HEK293T (cell line): Measurements from ENCODE around the gene NOL7.
A peak's percentile ranks its signal among the peaks of the same experiment; 100 is the strongest.

ENCODE experiments used
- CTCF ChIA-PET: fragments of 350-600 bp; formaldehyde crosslinking; extraction: SDS; loops from one replicate; lab custom pipeline; 2021; ENCODE audit warnings: antibody characterized with exemption, inconsistent platforms; lab: Yijun Ruan, JAX
- POLR2A ChIA-PET: fragments of 350-600 bp; formaldehyde crosslinking; extraction: SDS; loops from one replicate; lab custom pipeline; 2020; ENCODE audit warnings: antibody characterized with exemption, inconsistent platforms; lab: Yijun Ruan, JAX
- DNase-seq: peaks from one replicate; pipeline ENCODE4 v3.0.0; 2012; ENCODE audit warnings: mixed read lengths; ENCODE audit errors: extremely low spot score
- ARNT ChIP-seq: fragments of 450-650 bp; IDR thresholded peaks from 2 replicates; pipeline ENCODE4 v1.6.1; 2017; ENCODE audit warnings: mild to moderate bottlenecking
- BHLHE40 ChIP-seq: fragments of 450-650 bp; IDR thresholded peaks from 2 replicates; pipeline ENCODE4 v1.6.1; 2016; ENCODE audit warnings: mild to moderate bottlenecking, moderate library complexity, borderline replicate concordance
- CTBP1 ChIP-seq: fragments of 450-650 bp; IDR thresholded peaks from 2 replicates; pipeline ENCODE4 v1.6.1; 2016; ENCODE audit warnings: borderline replicate concordance
- ELF4 ChIP-seq: fragments of 450-650 bp; IDR thresholded peaks from 2 replicates; pipeline ENCODE4 v1.6.1; 2017; ENCODE audit warnings: antibody characterized with exemption
- FOXA1 ChIP-seq: fragments of 450-650 bp; IDR thresholded peaks from 2 replicates; pipeline ENCODE4 v1.6.1; 2016; ENCODE audit warnings: mild to moderate bottlenecking
- FOXK2 ChIP-seq: fragments of 450-650 bp; IDR thresholded peaks from 2 replicates; pipeline ENCODE4 v1.6.1; 2016; ENCODE audit warnings: mild to moderate bottlenecking
- FOXM1 ChIP-seq: fragments of 450-650 bp; IDR thresholded peaks from 2 replicates; pipeline ENCODE4 v1.6.1; 2017; ENCODE audit warnings: mild to moderate bottlenecking, borderline replicate concordance
- HDGF ChIP-seq: fragments of 450-650 bp; IDR thresholded peaks from 2 replicates; pipeline ENCODE4 v1.6.1; 2017; ENCODE audit warnings: antibody characterized with exemption, borderline replicate concordance
- L3MBTL2 ChIP-seq: fragments of 450-650 bp; conservative IDR thresholded peaks from 2 replicates; pipeline ENCODE4 v1.6.1; 2016; ENCODE audit warnings: mild to moderate bottlenecking
- LEF1 ChIP-seq: fragments of 450-650 bp; IDR thresholded peaks from 2 replicates; pipeline ENCODE4 v1.6.1; 2017; ENCODE audit warnings: mild to moderate bottlenecking, borderline replicate concordance
- NFRKB ChIP-seq: fragments of 450-650 bp; IDR thresholded peaks from 2 replicates; pipeline ENCODE4 v1.6.1; 2016; ENCODE audit warnings: mild to moderate bottlenecking, moderate library complexity
- SP1 ChIP-seq: fragments of 450-650 bp; IDR thresholded peaks from 2 replicates; pipeline ENCODE4 v1.6.1; 2017
- SUZ12 ChIP-seq: fragments of 450-650 bp; IDR thresholded peaks from 2 replicates; pipeline ENCODE4 v1.6.1; 2016; ENCODE audit warnings: mild to moderate bottlenecking
- TARDBP ChIP-seq: fragments of 450-650 bp; IDR thresholded peaks from 2 replicates; pipeline ENCODE4 v1.6.1; 2016
- ZNF384 ChIP-seq: fragments of 450-650 bp; IDR thresholded peaks from 2 replicates; pipeline ENCODE4 v1.6.1; 2016
- TF ChIP-seq, protein P1 (sequence below): fragments of 450-650 bp; IDR thresholded peaks from 2 replicates; pipeline ENCODE4 v1.6.1; 2016

Gene NOL7

DNA sequence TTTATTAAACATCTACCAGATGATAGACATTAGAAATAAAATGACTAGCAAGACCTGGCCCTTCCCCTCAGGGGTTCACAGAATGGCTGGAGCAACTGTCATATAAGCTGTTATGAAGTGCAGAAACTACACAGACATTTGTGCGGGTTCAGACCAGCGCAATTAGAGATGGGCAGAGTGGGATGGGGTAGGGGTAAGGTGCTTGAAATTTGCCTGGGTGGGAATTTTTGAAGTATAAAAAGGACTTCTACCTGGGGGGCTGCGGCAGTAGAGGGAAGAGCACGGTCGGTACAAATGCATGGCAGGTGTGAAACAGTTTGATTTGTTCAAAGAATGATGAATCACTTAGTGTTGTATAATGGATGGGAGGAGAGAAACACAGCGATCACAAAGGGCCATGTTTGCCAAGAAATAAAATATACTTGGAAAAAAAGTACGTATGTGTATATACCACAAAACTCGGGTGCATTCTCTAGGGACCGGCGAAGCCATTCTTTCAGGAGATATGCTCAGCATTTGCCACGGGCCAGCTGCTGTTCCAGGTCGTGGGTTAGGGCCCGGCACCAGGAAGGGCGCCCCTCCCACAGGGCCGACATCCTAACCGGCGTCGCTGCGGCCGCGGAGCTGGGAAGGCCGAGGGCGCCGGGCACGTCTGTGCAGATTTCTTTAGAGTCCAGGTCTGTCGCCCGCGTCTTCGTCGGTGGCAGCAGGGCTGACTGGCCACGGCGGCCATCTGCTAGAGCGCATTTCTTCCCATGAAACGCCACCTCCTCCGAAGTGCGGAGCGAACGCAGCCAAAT lies 809 bp upstream of the NOL7 start:
- TF ChIP-seq ELF4 (no peak), FOXM1 (no peak), ARNT (no peak), BHLHE40 (no peak), SP1 (no peak), LEF1 (no peak), FOXK2 (no peak), SUZ12 (no peak), ZNF384 (no peak), HDGF (no peak), NFRKB (no peak), TARDBP (no peak)
- CTCF ChIA-PET = interaction anchor here (1.0 to 3.3 kb wide), 4 partner anchors 10 to 53 kb away, joined by 3 to 19 read pairs (median 8); partner anchors contain the start of gene SIRT5
- peak; percentile 46 for DNase-seq
- POLR2A ChIA-PET = interaction anchor here (0.9 to 3.6 kb wide), 22 partner anchors 10 to 286 kb away, joined by 3 to 29 read pairs (median 5); partner anchors contain the start of genes GFOD1, RANBP9, SIRT5 and TBC1D7

DNA sequence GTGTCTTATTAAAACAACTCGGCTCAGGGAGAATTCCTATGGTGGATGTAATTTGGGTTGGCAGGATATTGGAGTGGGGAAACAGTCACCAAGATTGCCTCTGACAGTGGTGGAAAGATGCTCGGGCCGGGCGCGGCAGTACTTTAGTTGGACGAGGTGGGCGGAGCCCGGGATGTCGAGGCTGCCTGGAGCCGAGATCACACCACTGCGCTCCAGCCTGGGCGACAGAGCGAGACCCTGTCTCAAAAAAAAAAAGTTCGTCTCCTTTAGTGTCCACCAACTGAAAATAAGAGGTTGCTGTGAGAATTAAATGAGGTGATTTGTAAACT lies 621 bp downstream of the NOL7 start:
- peak; percentile 40 for DNase-seq
- ChIA-PET CTCF (interaction anchor here (0.5 to 3.3 kb wide), 9 partner anchors 9 to 456 kb away, joined by 3 to 19 read pairs (median 3); partner anchors contain the start of gene SIRT5), POLR2A (interaction anchor here (0.8 to 3.6 kb wide), 24 partner anchors 9 to 288 kb away, joined by 3 to 29 read pairs (median 4); partner anchors contain the start of genes GFOD1, RANBP9, SIRT5 and TBC1D7)
- TF ChIP-seq L3MBTL2 (no peak), SUZ12 (no peak), TARDBP (no peak), CTBP1 (no peak), LEF1 (no peak), SP1 (no peak)

DNA sequence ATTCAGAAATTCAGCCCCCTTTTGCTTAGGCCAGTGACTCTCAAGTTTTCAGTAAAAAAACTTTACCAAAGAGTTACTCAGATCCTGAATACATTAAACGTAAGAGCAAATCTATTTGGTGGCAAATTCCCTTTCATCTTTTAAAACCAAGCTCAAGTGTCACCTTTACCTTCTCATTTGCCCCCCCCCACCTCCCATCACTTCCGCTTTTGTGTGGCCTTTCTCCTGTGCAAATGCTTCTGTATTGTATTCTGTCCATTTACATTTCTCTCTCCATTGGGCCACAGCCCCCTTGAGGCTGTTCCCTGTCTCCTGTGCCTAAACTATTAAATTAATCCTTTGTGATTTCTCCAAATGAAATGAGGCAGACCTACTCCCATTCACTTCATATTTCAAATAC lies 1.9 kb downstream of the NOL7 start:
- ChIA-PET CTCF (interaction anchor here (0.6 to 0.7 kb wide), 2 partner anchors 178 to 212 kb away, joined by 3 to 4 read pairs; no protein-coding TSS in a partner anchor), POLR2A (interaction anchor here (3.3 to 3.6 kb wide), 2 partner anchors 42 to 93 kb away, joined by 27 to 29 read pairs; partner anchors contain the start of genes RANBP9 and SIRT5)
- DNase-seq = no peak
- TF ChIP-seq FOXA1 = no peak
- no peak for TF ChIP-seq L3MBTL2
- TF ChIP-seq SP1 = no peak
- TF ChIP-seq ELF4 = no peak
- TF ChIP-seq HDGF = no peak
- TF ChIP-seq FOXK2 = no peak

DNA sequence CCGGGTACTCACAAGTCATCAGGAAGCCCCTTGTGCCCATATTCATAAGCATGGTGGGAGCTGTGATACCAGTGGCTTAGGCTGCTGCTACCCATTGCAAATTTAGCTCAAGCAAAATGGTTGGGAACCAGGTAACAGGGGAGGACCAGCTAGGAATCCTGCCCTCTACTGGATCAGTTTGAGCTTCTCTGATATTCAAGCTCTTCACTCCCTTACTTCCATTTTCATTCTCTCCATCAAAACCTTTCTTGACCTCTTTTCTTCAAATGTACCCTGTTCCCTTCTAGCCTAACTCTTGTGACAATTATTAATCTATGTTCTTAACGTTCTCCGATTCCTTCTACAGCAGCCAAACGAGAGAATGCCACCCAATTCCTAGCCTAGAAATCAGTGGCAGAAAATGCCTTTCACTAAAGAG lies 9.7 kb downstream of the NOL7 start:
- POLR2A ChIA-PET = interaction anchor here (0.8 to 1.1 kb wide), 4 partner anchors 8 to 86 kb away, joined by 4 to 19 read pairs (median 4); partner anchors contain the start of genes NOL7 and SIRT5
- peak; percentile 58 for DNase-seq
- CTCF ChIA-PET = interaction anchor here (0.5 to 2.0 kb wide), 7 partner anchors 9 to 339 kb away, joined by 3 to 19 read pairs (median 4); partner anchors contain the start of gene NOL7
- TF ChIP-seq FOXM1 (no peak), ELF4 (no peak), L3MBTL2 (no peak), BHLHE40 (no peak), LEF1 (no peak), HDGF (no peak), TARDBP (no peak), FOXK2 (no peak), CTBP1 (no peak), SUZ12 (no peak), SP1 (no peak), NFRKB (no peak)
- TF ChIP-seq, protein P1, sequence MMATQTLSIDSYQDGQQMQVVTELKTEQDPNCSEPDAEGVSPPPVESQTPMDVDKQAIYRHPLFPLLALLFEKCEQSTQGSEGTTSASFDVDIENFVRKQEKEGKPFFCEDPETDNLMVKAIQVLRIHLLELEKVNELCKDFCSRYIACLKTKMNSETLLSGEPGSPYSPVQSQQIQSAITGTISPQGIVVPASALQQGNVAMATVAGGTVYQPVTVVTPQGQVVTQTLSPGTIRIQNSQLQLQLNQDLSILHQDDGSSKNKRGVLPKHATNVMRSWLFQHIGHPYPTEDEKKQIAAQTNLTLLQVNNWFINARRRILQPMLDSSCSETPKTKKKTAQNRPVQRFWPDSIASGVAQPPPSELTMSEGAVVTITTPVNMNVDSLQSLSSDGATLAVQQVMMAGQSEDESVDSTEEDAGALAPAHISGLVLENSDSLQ = no peak

DNA sequence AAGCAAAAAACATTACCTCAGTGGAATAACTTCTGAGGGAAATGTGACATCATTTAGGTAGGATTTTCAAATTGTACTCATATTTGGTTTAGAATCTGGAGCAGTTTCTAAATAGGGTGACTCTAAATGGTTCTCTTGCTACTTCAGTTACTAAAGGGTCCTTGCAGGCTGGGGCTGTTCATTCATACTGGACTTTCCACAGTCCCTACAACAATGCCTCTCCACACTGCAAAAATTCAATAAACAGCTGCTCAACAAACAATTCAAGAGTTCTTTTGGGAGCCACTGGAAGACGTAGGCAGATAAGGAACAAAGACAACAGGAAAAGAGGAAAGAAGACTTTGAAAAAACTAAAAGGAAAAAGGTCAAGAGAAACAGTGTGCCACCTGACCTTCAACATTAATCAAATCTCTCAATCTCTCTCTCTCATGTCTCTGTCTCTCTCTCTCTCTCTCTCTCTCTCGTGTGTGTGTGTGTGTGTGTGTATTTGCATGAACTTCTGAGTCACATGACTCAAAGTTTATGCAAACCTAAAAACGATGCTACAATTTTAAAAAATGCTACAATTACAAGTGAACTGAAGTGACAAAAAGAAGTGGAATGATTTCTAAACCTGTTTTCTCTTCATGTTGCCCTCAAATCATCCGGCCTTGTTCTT lies 14.5 kb downstream of the NOL7 start:
- no peak for DNase-seq
- TF ChIP-seq FOXM1 = no peak
- TF ChIP-seq NFRKB = no peak
- TF ChIP-seq CTBP1 = no peak
- TF ChIP-seq LEF1 = no peak
- no peak for TF ChIP-seq L3MBTL2
- no peak for TF ChIP-seq FOXA1
- no peak for TF ChIP-seq SP1
- TF ChIP-seq SUZ12 = no peak
- no peak for TF ChIP-seq TARDBP
- no peak for TF ChIP-seq FOXK2
- TF ChIP-seq ARNT = no peak
- TF ChIP-seq ZNF384 = no peak
- TF ChIP-seq, protein P1 = no peak
- TF ChIP-seq ELF4 = no peak
- TF ChIP-seq HDGF = no peak
- no peak for TF ChIP-seq BHLHE40
- ChIA-PET POLR2A (interaction anchor here (3.8 kb wide), 1 partner anchor 15 kb away, joined by 15 read pairs; the partner anchor contains the start of gene NOL7), CTCF (no interaction called here)

DNA sequence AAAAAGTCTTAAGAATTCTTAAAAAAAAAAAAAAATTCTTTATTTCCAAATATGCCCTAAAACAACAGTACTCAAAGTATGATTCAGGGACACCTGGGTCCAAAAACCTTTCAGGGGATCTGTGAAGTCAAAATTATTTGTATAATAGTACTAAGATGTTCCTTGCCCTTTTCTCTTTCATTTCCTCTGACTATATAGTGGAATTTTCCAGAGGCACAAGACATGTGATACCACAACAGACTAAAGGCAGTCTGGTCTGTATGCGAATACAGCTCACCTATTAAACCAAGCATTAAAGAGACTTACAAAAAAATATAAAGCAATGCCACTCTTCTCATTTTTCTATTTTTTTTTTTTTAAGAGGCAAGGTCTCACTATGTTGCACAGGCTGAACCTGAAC lies 15.4 kb downstream of the NOL7 start:
- no peak for DNase-seq
- CTCF ChIA-PET = interaction anchor here (0.6 kb wide), 1 partner anchor 352 kb away, joined by 3 read pairs; no protein-coding TSS in a partner anchor
- no peak for TF ChIP-seq BHLHE40
- TF ChIP-seq SP1 = no peak
- TF ChIP-seq HDGF = no peak
- TF ChIP-seq TARDBP = no peak
- POLR2A ChIA-PET = interaction anchor here (3.8 kb wide), 1 partner anchor 16 kb away, joined by 15 read pairs; the partner anchor contains the start of gene NOL7
